Kidney glomerular epithelial cell (primary cell): ENCODE data around the gene HPD.

ENCODE experiments used
- DNase-seq: peaks from one replicate; lab custom pipeline; 2025; lab: John Stamatoyannopoulos, UW

HPD gene

DNA sequence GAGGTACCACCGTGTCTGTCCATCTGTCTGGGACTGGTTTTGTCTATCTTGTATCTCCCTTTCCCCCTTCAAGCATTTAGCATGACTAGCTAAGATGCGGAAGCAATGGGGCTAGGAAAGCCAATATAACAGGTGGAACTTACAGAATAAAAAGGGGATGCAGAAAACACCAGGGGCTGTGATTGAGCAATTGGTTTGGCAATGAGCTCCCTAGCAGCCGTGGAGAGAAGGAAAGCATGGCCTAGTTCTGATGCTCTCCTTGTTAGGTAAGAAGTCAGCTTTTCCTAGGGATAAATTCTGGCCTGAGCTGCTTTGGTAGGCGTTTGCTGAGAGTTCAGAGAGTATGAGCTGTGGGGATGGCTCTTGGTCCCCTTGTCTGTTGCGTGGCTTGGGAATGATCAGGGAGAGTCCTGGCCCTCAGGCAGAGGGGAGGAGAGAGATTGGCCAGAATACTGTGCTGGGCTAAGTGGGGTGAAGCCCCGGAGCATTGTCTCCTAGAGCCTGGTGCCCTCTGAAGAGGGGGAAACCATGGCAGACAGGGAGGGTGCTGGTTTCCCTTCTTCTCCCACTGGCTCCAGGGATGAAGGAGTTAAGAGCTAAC, 47.7 kb downstream of the HPD start:
- no peak for DNase-seq

DNA sequence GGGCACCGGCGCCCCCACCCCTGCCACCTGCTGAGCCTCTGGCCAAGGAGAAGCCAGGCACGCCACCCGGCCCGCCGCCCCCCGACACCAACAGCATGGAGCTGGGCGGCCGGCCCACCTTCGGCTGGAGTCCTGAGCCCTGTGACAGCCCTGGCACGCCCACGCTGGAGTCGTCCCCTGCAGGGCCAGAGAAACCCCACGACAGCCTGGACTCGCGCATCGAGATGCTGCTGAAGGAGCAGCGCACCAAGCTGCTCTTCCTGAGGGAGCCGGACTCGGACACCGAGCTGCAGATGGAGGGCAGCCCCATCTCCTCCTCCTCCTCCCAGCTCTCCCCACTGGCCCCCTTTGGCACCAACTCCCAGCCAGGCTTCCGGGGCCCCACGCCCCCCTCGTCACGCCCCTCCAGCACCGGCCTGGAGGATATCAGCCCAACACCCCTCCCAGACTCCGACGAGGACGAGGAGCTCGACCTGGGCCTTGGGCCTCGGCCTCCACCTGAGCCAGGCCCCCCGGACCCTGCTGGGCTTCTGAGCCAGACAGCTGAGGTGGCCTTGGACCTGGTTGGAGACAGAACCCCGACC, 48.3 kb downstream of the HPD start:
- DNase-seq = no peak

DNA sequence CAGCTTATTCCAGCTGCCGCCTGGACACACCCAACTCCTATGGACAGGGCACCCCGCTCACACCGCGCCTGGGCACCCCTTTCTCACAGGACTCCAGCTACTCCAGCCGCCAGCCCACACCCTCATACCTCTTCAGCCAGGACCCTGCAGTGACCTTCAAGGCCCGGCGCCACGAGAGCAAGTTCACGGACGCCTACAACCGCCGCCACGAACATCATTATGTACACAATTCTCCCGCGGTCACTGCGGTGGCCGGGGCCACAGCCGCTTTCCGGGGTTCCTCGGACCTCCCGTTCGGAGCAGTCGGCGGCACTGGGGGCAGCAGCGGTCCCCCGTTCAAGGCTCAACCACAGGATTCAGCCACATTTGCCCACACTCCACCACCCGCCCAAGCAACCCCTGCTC, 48.9 kb downstream of the HPD start:
- DNase-seq = no peak

DNA sequence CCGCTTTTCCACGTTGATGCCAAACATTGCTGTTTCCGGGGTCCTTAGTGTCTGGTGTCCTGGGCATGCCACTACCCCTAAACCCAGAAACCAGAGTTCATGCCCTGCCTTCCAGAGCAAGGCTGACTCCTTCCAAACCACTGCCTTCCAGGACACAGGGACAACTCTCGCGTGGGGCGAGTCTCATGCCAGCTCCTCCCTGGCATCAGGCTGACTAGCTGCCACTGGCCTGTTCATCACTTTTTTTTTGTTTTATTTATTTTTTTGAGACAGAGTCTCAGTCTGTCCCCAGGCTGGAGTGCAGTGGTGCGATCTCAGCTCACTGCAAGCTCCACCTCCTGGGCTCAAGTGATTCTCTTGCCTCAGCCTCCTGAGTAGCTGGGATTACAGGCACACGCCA, 50.0 kb downstream of the HPD start:
- no peak for DNase-seq

DNA sequence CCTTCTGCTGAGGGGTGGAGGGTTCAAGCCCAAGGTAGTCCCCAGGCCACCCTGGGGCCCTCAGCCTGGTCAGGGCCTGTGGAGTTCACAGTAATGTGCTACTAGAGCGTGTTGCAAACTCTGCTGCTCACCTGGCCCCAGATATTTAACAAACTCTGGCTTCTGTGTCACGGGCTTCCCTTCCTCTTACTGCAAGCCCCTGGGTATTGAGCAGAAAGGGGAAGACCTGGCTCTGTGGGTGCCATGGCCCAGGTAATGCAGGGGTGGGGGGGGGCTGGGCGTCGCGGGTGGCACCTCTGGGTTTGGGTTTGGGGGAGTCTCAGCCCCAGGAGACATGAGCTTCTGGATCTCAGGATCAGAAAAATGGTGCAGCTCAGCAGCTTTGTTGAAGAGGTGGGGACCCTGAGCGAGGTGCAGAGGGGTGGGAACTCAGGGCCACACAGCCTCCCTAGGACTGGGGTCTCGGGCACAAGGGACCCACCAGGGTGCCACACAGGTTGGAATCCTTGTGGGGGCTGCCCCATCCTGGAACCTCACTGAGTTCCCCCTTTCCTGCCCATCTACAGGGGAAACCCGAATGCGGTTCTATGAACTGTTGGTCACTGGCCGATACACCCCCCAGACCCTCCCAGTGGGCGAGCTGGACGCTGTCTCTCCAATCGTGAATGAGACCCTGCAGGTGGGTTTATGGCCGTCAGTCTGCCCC, 50.9 kb downstream of the HPD start:
- DNase-seq = no peak

DNA sequence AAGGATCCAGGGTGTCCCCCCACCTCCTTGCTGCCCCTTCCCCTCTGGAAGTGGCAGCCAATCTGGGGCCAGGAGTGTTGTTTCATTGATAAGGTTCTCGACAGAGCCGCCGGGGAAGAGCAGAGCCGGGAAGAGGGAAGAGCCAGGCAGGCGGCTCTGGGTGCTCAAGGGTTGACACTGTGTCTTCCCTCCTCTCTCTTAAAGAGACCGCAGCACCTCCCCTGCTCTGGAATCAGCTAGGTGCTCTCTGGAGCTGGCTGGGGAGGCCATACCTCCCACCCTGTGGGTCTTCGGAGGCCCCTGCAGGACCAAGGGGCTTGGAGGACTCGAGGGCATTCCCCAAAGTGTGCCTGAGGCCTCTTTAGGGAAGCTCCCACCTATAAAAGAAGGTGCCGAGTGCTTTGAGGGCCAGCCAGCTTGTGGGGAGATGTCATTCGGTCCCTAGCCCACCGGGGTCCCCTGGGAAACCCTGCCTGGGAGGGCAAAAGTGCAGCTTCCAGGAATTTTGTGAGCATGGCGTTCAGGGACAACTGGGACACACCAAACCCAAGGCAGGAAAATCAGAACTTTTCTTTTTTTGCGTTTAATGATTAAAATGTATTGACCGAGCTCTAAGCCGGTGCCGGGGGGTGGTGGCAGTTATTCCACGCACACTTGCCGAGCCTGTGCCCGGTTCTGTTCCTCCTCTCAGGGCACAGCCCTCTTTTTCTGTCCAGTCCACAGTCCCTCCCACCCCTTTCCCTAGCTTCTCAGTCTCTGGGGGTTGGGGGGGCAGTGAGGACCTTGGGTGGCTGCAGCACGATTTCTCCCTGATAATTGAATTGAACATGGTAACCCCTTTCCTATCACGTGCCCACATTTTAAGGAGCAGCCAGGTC, 51.9 kb downstream of the HPD start:
- DNase-seq = no peak

DNA sequence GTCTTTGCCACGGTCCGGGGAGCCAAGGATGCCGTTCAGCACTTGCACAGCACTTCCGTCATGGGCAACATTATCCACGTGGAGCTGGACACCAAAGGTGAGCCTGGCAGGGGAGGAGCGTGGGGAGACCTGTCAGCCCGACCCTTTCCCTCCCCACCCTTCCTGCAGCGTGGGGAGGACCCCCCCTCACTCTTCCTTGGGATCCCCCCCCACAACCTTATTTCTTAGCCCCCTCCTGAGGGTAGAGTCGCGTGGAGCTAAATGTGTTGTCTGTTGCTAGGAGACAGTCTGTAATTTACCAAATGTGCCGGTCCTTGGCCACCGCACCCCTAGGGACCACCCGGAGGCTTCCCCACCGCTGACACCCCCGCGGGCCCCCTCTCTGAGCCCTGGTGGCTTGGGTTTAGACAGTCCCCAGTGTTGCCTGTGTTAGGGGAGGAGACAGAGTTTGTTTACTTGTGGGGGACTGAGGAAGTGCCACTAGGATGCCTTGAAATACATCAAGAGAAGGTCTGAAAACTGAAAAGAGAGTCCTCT, 52.6 kb downstream of the HPD start:
- no peak for DNase-seq

DNA sequence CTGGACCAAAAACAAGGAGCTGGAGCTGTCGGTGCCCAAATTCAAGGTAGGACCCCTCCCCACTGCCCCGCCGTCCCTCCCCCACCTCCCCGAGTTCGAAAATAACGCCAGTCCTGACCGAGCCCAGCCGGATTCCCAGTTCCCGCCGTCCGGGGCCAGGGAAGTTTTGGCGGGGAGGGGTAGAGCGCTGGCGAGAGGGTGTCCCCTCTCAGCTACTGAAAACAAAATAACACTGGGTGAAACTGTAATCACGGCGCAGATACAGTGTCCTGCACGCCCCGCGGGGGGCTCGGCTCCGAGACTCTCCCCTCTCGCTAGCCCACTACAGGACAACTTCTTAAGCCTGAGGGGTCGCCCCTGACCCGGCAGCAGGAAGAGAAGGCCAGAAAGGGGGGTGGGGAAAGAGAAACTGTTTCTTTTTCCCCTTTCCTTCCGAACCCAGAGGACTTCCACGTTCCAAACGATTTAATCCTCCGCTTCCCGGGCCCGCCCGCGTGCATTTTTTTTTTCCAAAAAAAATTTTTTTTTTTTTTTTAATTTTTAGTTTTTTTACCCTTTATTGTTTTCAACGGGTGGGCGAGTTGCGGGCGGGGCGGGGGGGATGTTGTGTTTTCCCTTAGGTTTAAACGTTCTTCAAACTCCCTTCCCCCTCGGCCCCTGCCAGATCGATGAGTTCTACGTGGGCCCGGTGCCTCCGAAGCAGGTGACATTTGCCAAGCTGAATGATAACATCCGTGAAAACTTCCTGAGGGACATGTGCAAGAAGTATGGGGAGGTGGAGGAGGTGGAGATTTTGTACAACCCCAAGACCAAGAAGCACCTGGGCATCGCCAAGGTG, 53.3 kb downstream of the HPD start:
- DNase-seq = no peak

DNA sequence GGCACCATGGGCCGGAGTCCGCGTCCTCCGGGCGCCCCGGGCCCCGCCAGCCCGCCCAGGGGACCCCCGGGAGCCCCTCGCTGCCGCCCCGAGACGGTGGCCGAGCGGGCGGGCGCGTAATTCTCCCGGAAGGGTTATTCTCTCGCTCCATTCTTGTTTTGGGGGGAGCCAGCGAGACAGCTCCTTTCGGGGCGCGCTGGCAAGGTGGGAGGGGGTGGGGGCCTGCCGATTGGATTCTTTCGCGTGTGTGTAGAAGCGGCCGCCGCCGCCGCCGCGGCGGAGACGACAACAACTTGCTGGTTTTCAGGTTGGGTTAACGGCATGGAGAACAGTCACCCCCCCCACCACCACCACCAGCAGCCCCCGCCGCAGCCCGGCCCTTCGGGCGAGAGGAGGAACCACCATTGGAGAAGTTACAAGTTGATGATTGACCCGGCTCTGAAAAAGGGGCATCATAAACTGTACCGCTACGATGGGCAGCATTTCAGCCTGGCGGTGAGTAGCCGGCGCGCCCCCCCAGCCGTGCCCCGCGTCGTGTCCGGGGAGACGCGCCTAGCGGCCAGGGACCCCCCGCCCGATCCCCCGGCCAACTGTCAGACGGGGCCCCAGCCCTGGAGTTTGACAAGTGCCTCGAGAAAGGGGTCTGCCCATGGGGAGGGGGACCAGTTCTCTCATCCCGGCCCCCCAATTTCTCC, 54.1 kb downstream of the HPD start:
- DNase-seq = no peak

DNA sequence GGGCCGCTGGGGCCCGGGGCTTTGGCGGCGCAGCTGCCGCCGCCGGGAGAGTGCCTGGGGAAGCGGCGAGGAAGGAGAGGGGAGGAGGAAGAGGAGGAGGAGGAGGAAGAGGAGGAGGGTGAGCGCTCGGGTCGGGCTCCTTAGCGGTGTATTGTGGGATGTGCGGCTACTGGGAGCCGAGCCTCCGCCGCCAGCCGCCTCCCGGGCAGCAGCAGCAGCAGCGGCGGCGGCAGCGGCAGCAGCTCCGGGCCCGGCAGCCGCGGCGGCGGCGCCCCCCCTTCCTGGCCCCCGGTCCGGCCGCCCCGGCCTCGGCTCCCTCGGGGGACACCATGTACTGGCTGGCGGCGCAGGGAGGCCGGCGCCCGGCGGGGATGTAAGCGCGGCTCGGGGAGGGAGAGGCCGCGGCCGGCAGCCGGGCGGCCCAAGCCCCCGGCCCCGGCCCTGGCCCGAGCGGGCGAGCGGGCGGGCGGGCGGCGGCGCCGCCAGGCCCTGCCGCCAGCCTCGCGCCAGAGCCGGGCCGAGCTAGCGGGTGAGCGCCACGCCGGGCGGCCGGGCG, 54.7 kb downstream of the HPD start, which contains the start of gene SETD1B:
Gene SETD1B (plus strand): TSS at position 149 of the 556 bp plus-strand sequence. CDS start 729 bp downstream, outside the sequence.
- peak; percentile 18 for DNase-seq

DNA sequence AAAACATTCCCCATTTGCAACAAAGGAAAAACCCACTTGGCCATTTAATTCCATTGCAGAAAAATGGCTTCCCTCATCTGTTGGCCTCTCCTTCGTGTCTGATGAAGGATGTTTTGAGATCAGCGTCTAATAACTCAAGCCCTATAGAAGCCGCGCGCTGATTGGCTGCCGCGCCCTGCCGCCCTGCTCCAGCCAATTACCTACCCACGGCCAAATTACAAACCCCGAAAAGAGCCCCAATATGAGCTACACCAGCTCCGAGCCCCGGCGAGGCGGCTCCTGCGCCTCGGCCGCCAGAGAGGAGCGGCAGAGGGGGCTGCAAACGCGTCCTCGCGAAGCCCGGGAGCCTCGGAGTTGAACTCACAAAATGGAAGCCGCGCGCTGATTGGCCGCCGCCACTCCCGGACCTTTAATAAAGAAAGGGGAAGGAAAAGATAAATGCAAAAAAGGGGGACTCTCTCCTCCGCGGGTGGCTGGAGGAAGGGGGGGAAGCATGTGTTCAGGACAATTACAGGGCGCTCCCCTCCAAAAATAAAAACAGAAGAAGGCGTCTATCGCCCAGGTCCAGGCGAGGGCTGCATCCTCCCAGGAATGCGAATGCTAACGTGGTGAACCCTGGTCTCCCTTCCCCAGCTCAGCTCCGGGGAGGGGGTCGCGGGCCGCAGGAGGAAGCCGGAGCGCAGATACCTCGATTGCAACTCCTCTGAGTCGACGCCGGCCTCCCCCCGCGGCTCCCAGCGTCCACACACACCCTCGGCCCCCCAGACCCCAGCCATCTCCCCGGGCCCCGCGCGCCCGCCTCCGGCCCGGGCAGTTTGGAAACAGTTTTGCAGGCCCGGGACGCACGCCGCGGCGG, 55.6 kb downstream of the HPD start:
- DNase-seq = peak; percentile 91

DNA sequence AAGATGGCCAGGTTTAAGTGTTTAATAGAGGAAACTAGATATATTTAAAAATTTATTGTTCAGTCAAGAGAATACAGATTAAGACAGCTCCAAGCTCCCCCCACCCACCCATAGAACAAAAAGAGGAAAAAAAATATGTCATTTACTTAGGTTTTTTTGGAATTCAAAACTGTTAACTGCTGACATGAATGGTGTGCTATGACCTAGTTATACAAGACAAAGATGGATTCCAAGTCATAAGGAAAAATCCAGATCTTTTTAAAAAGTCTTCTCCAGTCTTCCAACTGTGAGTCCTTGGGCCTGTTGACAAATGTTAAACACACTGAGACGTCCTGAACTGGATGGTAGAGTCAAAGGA, 56.2 kb downstream of the HPD start:
- no peak for DNase-seq

DNA sequence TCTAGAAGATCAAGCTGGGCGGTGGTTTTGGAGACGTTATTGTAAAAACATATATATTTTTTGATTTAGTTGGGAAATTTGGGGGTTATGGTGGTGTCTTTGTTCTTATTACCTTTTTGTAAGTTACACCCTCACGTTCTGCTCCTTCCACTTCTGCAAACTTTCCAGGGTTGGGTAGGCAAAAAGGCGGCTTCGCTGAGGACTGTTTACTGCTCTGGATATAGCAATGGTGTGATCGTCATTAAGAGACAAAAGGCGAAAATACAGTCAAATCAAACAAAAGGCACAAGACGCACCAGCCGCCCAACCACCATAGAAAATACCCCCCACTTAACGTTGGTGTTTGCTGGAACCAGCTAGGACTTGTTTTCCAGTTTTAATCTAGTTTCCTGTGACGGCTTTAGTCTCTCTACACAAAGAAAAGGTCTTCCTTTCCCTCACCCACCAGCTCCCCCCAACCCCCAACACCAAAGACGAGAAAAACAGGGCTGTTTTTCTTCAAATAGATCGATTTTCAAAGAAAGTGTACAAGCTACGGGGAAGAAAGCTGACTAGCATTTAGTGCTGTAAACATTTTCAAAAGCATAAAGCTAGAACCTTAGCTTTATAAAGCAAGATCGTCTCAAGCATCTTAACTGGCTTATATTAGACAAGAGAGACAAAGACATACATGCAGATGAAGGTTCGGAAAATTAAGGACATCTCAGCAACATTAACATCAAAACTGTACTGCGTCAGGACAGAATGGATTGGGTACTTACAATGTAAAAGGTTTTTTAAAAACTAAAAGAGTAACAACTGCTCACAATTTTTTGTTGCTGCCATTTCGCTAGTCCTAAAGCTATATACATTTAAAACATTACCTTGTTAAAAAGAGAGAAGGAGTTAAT, 56.8 kb downstream of the HPD start:
- peak; percentile 51 for DNase-seq

DNA sequence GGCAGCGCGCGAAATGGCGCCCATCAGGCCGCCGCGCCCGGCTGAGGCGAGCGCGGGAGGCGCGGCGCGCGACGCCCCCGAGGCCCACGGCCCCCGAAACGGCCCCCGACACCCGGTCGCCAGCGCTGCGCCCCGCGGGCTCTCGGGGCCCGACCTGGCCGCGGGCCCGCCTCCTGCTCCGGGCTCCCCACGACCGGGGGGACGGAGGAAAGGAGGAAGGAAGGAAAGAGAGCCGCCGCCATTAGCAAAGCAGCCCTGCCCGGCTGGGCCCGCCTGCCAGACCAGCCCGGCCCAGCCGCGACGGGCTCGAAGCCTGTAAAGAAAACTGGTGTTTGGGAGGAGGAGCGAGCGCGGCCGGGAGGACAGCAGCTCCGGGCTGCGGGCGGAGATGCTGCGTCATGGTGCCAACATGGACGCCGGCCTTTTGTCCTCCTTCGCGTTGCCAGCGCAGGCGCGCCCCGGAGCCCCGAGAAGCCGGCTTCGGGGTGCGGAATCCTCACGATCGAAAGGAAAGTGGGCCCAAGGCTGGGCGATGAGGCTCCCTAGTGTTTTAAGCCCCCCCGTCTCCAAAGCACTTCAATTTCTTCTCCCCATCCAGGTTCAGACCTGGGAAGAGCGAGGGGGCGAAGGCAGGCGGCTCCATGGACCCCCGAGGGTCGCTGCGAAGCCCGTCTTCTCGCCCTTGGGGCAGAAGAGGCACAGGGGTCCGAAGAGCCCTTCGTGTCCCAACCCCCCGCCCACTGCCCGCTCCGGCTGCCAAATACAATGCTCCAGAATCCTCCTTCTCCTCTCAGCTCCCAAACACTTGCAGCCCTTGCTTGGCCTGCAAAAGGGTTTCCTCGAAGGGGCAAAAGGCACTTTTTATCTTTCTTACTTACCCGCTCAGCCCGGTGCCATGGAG, 57.7 kb downstream of the HPD start:
- peak; percentile 18 for DNase-seq

DNA sequence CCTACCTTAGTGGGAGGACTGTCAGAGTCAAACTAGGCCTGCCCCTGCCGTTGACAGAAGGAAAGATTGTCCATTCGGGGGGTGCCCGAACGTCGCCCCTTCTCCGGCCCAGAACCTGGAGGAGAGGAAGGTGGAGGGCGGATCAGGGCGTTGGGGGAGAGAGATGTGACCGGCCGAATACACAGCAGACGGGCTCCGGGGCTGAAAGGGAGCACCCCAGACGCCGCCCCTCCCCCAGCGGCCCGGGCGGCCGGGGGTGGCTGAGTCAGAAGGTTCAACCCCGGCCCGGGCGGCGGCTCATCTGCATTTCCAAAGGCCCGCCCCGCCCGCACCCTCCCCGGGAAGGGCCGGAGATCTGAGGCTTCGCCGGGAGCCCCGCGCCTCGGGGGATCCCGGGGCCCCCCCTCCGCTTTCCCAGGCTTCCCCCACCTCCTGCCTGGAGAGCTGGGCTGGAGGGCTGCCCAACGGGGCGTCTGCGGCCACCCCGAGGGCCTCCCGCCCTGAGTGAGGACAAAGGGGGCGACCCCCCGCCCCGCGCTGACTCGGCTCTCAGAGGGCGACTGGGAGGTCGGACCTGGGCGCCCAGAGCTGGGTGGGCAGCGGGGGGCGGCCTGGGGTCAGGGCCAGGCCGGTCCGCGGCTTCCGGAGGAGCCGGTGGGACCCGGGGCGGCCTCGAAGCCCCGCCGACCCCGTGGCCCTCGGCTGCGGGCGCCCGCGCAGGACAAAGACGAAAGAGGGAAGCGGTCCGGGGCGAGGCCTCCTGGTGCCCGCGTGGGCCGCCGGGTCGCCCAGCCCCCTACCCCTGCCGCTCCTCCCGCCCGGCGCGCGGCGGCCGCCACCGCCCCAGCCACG, 58.6 kb downstream of the HPD start:
- peak; percentile 71 for DNase-seq

DNA sequence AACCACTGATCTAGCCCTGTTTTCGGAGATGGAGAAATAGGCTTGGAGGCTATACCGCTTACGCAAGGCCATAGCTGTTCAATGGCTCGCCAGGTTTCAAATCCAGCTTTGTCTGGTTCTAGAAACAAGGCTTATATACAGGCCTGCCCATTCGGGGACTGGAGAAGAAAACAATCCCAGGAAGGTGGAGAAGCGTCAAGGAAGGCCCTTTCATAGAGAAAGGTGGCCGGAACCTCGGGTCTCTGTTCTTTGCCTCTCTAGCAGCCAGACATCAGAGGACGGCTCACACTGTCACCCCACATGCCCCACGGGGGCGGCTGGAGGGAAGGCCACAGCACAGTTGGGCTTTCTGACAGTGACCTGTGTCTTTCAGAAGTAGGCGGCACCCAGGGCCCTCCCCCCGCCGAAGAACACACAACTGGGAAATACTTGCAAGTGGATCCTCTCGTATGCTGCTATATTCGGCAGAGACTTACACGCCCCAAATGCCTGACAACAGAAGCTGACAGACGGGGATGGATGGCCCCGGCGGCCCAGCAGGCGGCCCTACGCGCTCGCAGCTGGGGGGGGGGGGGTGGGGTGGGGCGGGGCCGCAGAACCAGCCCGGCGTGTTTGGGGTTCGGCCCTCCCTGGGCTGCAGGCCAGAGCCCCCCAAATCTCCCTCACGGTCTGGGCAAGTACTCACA, 59.4 kb downstream of the HPD start:
- DNase-seq = peak; percentile 49
